Gastroesophageal sphincter (tissue), 3 donors: ENCODE data around the gene EDEM2.

Source experiments
- CTCF ChIP-seq, 4 experiments: fragments of 200-600 bp in 2 of 4; fragments of 450-650 bp in 2 of 4; sonication (generic) in 1 of 4; IDR thresholded peaks; one replicate each; pipeline ENCODE4 v1.5.1; 2017 to 2019; ENCODE audit warnings: antibody characterized with exemption in 4 of 4, mild to moderate bottlenecking in 2 of 4, moderate library complexity in 2 of 4
- EP300 ChIP-seq: sonication (generic); formaldehyde crosslinking; IDR thresholded peaks from one replicate; pipeline ENCODE4 v1.6.1; 2017; ENCODE audit warnings: antibody characterized with exemption, mild to moderate bottlenecking
- POLR2AphosphoS5 ChIP-seq: sonication (generic); formaldehyde crosslinking; IDR thresholded peaks from one replicate; pipeline ENCODE4 v1.6.1; 2017; ENCODE audit warnings: antibody characterized with exemption

GRCh38 chr20:35133031-35133430 lies 14.1 kb downstream of the EDEM2 start:
- TF ChIP-seq POLR2AphosphoS5 (no peak), EP300 (no peak), CTCF (IDR thresholded peaks at IDR 0.05) (no peak)
